HepG2 (cell line): ENCODE measurements around the gene SDK1. TPM values are rescaled to one million over a fixed set of nuclear protein-coding genes. Genes with fewer than 3 reads are reported as not detected.

Source experiments
- ATAC-seq: fragments of 200-7000 bp; cut with Tn5 transposase; 3 replicates; pipeline ENCODE4 v1.9.1; 2020; ENCODE audit warnings: mild to moderate bottlenecking, moderate library complexity
- BruUV-seq: library from RNA; stranded (reverse); fragments of 400-500 nt; replicated peaks from 2 replicates; lab custom pipeline; 2021; lab: Mats Ljungman, UMichigan
- CTCF ChIA-PET: fragments of 300-600 bp; formaldehyde crosslinking; extraction: SDS; loops from one replicate; lab custom pipeline; 2021; ENCODE audit warnings: low total read pairs, inconsistent platforms, low intra/inter-chr PET ratio; lab: Yijun Ruan, JAX
- POLR2A ChIA-PET: fragments of 350-600 bp; sonication (Branson Sonifier 250); formaldehyde crosslinking; loops from one replicate; lab custom pipeline; 2020; ENCODE audit warnings: antibody characterized with exemption, inconsistent platforms; lab: Yijun Ruan, JAX
- DNase-seq: peaks from one replicate; pipeline ENCODE4 v3.0.0-alpha.2; 2015; ENCODE audit warnings: low spot score
- FAIRE-seq: peaks from 3 replicates; lab custom pipeline; 2011; peaks lifted over from hg19 to GRCh38; lab: Jason Lieb, UNC
- H2AFZ ChIP-seq: one replicate; pipeline ENCODE4 v1.6.1; 2011; ENCODE audit warnings: low read length, inconsistent platforms
- H3K27ac ChIP-seq: fragments of 300-600 bp; 3 replicates; pipeline ENCODE4 v1.8.0; 2011; ENCODE audit warnings: mixed run types, mild to moderate bottlenecking, mixed read lengths, low read length, inconsistent platforms; ENCODE audit not compliant: insufficient read depth; ENCODE audit errors: extremely low read length
- H3K27me3 ChIP-seq, 2 experiments: fragments of 200-600 bp in 1 of 2; 2 replicates in 1 of 2; 3 replicates in 1 of 2; pipeline versions ENCODE4 v1.6.0 to v1.8.0; 2011; ENCODE audit warnings: low read length in 2 of 2, mild to moderate bottlenecking in 2 of 2, moderate library complexity in 2 of 2, inconsistent platforms in 1 of 2; ENCODE audit not compliant: insufficient read depth in 2 of 2, control insufficient read depth in 1 of 2
- H3K36me3 ChIP-seq, 2 experiments: fragments of 200-600 bp in 1 of 2; replicated peaks in 1 of 2; 2 replicates in 1 of 2; 3 replicates in 1 of 2; pipeline versions ENCODE4 v1.5.1 to v1.8.0; 2011; ENCODE audit warnings: low read length in 2 of 2, inconsistent platforms in 1 of 2; ENCODE audit not compliant: insufficient read depth in 2 of 2, control insufficient read depth in 1 of 2
- H3K4me1 ChIP-seq: 2 replicates; pipeline ENCODE4 v1.5.1; 2012; ENCODE audit warnings: low read length, inconsistent platforms; ENCODE audit not compliant: insufficient read depth
- H3K4me2 ChIP-seq: 2 replicates; pipeline ENCODE4 v1.6.0; 2011; ENCODE audit warnings: low read depth, low read length, inconsistent platforms
- H3K4me3 ChIP-seq, 3 experiments: fragments of 200-600 bp in 1 of 3; sonication (generic), shearing (Covaris generic) in 1 of 3; replicated peaks in 1 of 3; 2 replicates each; pipeline ENCODE4 v1.5.1; 2011 to 2016; ENCODE audit warnings: low read length in 3 of 3, inconsistent platforms in 2 of 3, low read depth in 2 of 3, mild to moderate bottlenecking in 2 of 3, control low read depth in 1 of 3, mixed read lengths in 1 of 3; ENCODE audit not compliant: insufficient read depth in 1 of 3
- H3K79me2 ChIP-seq: one replicate; pipeline ENCODE4 v1.6.1; 2011; ENCODE audit warnings: low read length, inconsistent platforms; ENCODE audit not compliant: insufficient read depth
- H3K9ac ChIP-seq: 2 replicates; pipeline ENCODE4 v1.6.0; 2011; ENCODE audit warnings: mild to moderate bottlenecking, low read depth, low read length, inconsistent platforms; ENCODE audit not compliant: insufficient read depth
- H3K9me3 ChIP-seq: 2 replicates; pipeline ENCODE4 v1.5.1; 2012; ENCODE audit warnings: mild to moderate bottlenecking, low read length
- H4K20me1 ChIP-seq: 2 replicates; pipeline ENCODE4 v1.6.0; 2011; ENCODE audit warnings: inconsistent platforms, mild to moderate bottlenecking, low read length, moderate library complexity; ENCODE audit not compliant: insufficient read depth
- AHDC1 ChIP-seq: sonication (generic); formaldehyde crosslinking; IDR thresholded peaks from 2 replicates; pipeline ENCODE4 v1.5.1; 2020; ENCODE audit warnings: mild to moderate bottlenecking, missing genetic modification reagents, borderline replicate concordance
- DPF2 ChIP-seq: sonication (generic); formaldehyde crosslinking; IDR thresholded peaks from 2 replicates; pipeline ENCODE4 v1.4.0; 2020; ENCODE audit warnings: mild to moderate bottlenecking, low read depth, missing genetic modification reagents, borderline replicate concordance
- GPBP1L1 ChIP-seq: sonication (generic); formaldehyde crosslinking; IDR thresholded peaks from 2 replicates; pipeline ENCODE4 v1.5.0; 2020; ENCODE audit warnings: mild to moderate bottlenecking, missing genetic modification reagents
- KLF16 ChIP-seq, 2 experiments: sonication (generic) in 1 of 2; formaldehyde crosslinking in 1 of 2; IDR thresholded peaks; 2 replicates each; pipeline versions ENCODE4 v1.6.1 to v1.8.0; 2016 to 2023; ENCODE audit warnings: missing genetic modification reagents in 2 of 2, missing compliant biosample characterization in 1 of 2
- MIER2 ChIP-seq: IDR thresholded peaks from 2 replicates; pipeline ENCODE4 v1.6.1; 2016; ENCODE audit warnings: missing biosample characterization, missing genetic modification reagents
- MIXL1 ChIP-seq: IDR thresholded peaks from 2 replicates; pipeline ENCODE4 v1.6.1; 2016
- NCOA2 ChIP-seq: sonication (generic); formaldehyde crosslinking; IDR thresholded peaks from 2 replicates; pipeline ENCODE4 v1.8.0; 2022; ENCODE audit warnings: inconsistent platforms
- NRL ChIP-seq: sonication (generic); formaldehyde crosslinking; IDR thresholded peaks from 2 replicates; pipeline ENCODE4 v1.5.0; 2020; ENCODE audit warnings: missing genetic modification reagents, mild to moderate bottlenecking, moderate library complexity, borderline replicate concordance
- PCBP2 ChIP-seq: fragments of 200-400 bp; formaldehyde crosslinking; optimal IDR thresholded peaks from 2 replicates; pipeline ENCODE3; 2018; ENCODE audit warnings: low read length, low read depth; ENCODE audit not compliant: poor library complexity, severe bottlenecking
- SALL1 ChIP-seq: sonication (generic); formaldehyde crosslinking; IDR thresholded peaks from 2 replicates; pipeline ENCODE4 v1.8.0; 2022; ENCODE audit warnings: mild to moderate bottlenecking, missing genetic modification reagents
- SUZ12 ChIP-seq: fragments of 150-350 bp; IDR thresholded peaks from 2 replicates; pipeline ENCODE4 v1.6.1; 2014; ENCODE audit warnings: low read depth, low read length
- TEAD3 ChIP-seq: optimal IDR thresholded peaks from 2 replicates; pipeline ENCODE3; 2016; ENCODE audit warnings: borderline replicate concordance
- ZFP37 ChIP-seq: sonication (generic); formaldehyde crosslinking; IDR thresholded peaks from 2 replicates; pipeline ENCODE4 v1.4.0; 2020; ENCODE audit warnings: missing genetic modification reagents, borderline replicate concordance
- ZHX1 ChIP-seq: sonication (generic); formaldehyde crosslinking; IDR thresholded peaks from 2 replicates; pipeline ENCODE4 v1.8.1; 2022; ENCODE audit warnings: low read depth, mild to moderate bottlenecking, missing genetic modification reagents
- ZNF136 ChIP-seq: sonication (generic); formaldehyde crosslinking; IDR thresholded peaks from 2 replicates; pipeline ENCODE4 v1.8.1; 2022; ENCODE audit warnings: low read depth, mild to moderate bottlenecking, moderate library complexity, missing genetic modification reagents
- ZNF17 ChIP-seq: sonication (generic); formaldehyde crosslinking; IDR thresholded peaks from 2 replicates; pipeline ENCODE4 v1.5.0; 2020; ENCODE audit warnings: mild to moderate bottlenecking, missing genetic modification reagents
- ZNF83 ChIP-seq: sonication (generic); formaldehyde crosslinking; IDR thresholded peaks from 2 replicates; pipeline ENCODE4 v1.4.0; 2020; ENCODE audit warnings: missing genetic modification reagents, mild to moderate bottlenecking, borderline replicate concordance
- WGBS: methylation state at CpG from one replicate; pipeline ENCODE4 v1.1.6; 2017; ENCODE audit warnings: low lambda C conversion rate; 5-methylcytosine and 5-hydroxymethylcytosine counted together
- in situ Hi-C: cut with HindIII; loops from 2 replicates; pipeline ENCODE4 v1.10.0; 2017; ENCODE audit warnings: low pct_unique_long_range_greater_than_20kb; ENCODE audit not compliant: extremely low pct_ligation_motif_present
- intact Hi-C: fragments of 100-400 bp; cut with micrococcal nuclease; formaldehyde crosslinking; loops from one replicate; pipeline ENCODE4 v1.10.0; 2022; ENCODE audit not compliant: unreplicated experiment
- polyA plus RNA-seq, 8 experiments: library from polyadenylated mRNA; depleted of rRNA in 3 of 8; stranded (reverse) in 7 of 8; unstranded in 1 of 8; fragments of >200 nt; fragmentation: Illumina TruSeq in 4 of 8; extraction: Trizol in 4 of 8; gene quantifications; 2 replicates each; pipeline versions ENCODE4 v1.2.1 to v1.2.3, GENCODE V29; 2011 to 2016; ENCODE audit warnings: low read depth in 4 of 8, missing spikeins in 1 of 8, mixed read lengths in 1 of 8; ENCODE audit not compliant: insufficient read depth in 1 of 8
- total RNA-seq, 5 experiments: library from RNA; depleted of rRNA; stranded (reverse); fragments of >200 nt; fragmentation: Illumina TruSeq; extraction: Trizol; gene quantifications; 2 replicates each; pipeline ENCODE4 v1.2.3, GENCODE V29; 2016; ENCODE audit warnings: low read depth in 1 of 5

SDK1 gene
- total and polyA plus RNA-seq, 2 of the 13 experiments (the other 11 are each of a cell fraction or from before 2014, with no cell fraction given): 0.35 to 2.4 TPM

DNA sequence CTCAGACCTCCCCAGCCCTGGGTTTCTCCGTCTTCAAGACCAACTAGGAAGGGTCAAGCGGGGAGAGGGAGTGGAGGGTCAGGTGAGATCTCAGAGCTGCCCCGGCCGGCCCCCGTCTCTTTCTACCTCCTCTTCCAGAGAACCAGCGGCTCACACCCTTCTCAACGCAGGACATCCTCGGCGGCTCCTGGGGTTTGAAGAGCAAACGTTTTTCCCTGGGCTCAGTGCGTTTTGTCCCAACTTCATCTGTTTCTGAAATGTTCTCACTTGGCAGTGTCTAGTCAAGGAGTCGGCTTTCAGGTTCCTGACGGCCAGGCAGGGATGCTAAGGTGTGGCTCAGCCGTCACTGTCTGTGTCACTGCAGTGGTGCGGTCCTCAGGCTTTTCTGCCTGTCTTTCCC, 964.6 kb downstream of the SDK1 start:
- Histone ChIP-seq H3K79me2 (no peaks in the 10 kb centered on the region), H3K4me1 (no peaks in the 10 kb centered on the region), H3K9me3 (no peaks in the 10 kb centered on the region), H2AFZ (no peak overlapping the region), H3K27me3 (no peaks in the 10 kb centered on the region), H3K27ac (no peak overlapping the region), H3K9ac (no peak overlapping the region), H3K4me3 (no peak overlapping the region), H4K20me1 (no peaks in the 10 kb centered on the region), H3K4me2 (no peak overlapping the region), H3K36me3 (no peaks in the 10 kb centered on the region)
- 70% methylated on average over 12 of the region's 15 CpGs for WGBS
- ATAC-seq: no peak
- POLR2A ChIA-PET: no interaction called here
- no TSS peak for BruUV-seq
- CTCF ChIA-PET: no interaction called here
- in situ Hi-C loops: no loop called here
- no peak for DNase-seq
- FAIRE-seq: no peak
- intact Hi-C loops: no loop called here
- TF ChIP-seq TEAD3 (CRISPR knock-in tag) (no peak), ZFP37 (CRISPR knock-in tag) (no peak), KLF16 (CRISPR knock-in tag; IDR thresholded peaks at IDR 0.05) (no peak), DPF2 (CRISPR knock-in tag) (no peak), NCOA2 (CRISPR knock-in tag) (no peak), ZNF17 (CRISPR knock-in tag) (no peak), SUZ12 (no peak), AHDC1 (CRISPR knock-in tag) (no peak), ZHX1 (CRISPR knock-in tag) (no peak), SALL1 (CRISPR knock-in tag) (no peak), ZNF136 (no peak), ZNF83 (CRISPR knock-in tag) (no peak), PCBP2 (no peak), NRL (CRISPR knock-in tag) (no peak), MIER2 (CRISPR knock-in tag) (no peak), MIXL1 (CRISPR knock-in tag) (no peak), GPBP1L1 (CRISPR knock-in tag) (no peak)
